RWPE1 (cell line): ENCODE data around the gene PET100.
A peak's percentile ranks its signal among the peaks of the same experiment; 100 is the strongest.

ENCODE experiments used
- CTCF ChIA-PET: fragments of 350-600 bp; sonication (Branson Sonifier 250); formaldehyde crosslinking; extraction: SDS; loops from one replicate; lab custom pipeline; 2021; lab: Yijun Ruan, JAX
- POLR2A ChIA-PET: fragments of 400-600 bp; formaldehyde crosslinking; extraction: SDS; loops from one replicate; lab custom pipeline; 2020; ENCODE audit warnings: antibody characterized with exemption; ENCODE audit not compliant: low non-redundant PET; lab: Yijun Ruan, JAX
- DNase-seq: peaks from one replicate; pipeline ENCODE4 v3.0.0; 2012; ENCODE audit warnings: low spot score
- H3K27ac ChIP-seq: fragments of 450-650 bp; 2 replicates; pipeline ENCODE4 v1.5.1; 2017
- TF ChIP-seq, protein P1 (sequence below): fragments of 450-650 bp; conservative IDR thresholded peaks from 2 replicates; pipeline ENCODE4 v1.5.1; 2017; ENCODE audit warnings: low read depth, mild to moderate bottlenecking

Gene PET100

GRCh38 chr19:7674010-7675005, 44.7 kb downstream of the PET100 start:
- POLR2A ChIA-PET: no interaction called here
- TF ChIP-seq, protein P1, sequence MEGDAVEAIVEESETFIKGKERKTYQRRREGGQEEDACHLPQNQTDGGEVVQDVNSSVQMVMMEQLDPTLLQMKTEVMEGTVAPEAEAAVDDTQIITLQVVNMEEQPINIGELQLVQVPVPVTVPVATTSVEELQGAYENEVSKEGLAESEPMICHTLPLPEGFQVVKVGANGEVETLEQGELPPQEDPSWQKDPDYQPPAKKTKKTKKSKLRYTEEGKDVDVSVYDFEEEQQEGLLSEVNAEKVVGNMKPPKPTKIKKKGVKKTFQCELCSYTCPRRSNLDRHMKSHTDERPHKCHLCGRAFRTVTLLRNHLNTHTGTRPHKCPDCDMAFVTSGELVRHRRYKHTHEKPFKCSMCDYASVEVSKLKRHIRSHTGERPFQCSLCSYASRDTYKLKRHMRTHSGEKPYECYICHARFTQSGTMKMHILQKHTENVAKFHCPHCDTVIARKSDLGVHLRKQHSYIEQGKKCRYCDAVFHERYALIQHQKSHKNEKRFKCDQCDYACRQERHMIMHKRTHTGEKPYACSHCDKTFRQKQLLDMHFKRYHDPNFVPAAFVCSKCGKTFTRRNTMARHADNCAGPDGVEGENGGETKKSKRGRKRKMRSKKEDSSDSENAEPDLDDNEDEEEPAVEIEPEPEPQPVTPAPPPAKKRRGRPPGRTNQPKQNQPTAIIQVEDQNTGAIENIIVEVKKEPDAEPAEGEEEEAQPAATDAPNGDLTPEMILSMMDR: no peak
- DNase-seq: peak; percentile 88
- CTCF ChIA-PET: interaction anchor here (0.6 to 0.9 kb wide), 2 partner anchors 17 to 106 kb away, joined by 3 read pairs; no protein-coding TSS in a partner anchor
- H3K27ac ChIP-seq: no peak overlapping the region

- ChIA-PET POLR2A (interaction anchor here (0.6 kb wide), 1 partner anchor 9 kb away, joined by 5 read pairs; no protein-coding TSS in a partner anchor), CTCF (no interaction called here)
- no peak for DNase-seq
- TF ChIP-seq, protein P1: no peak
- H3K27ac ChIP-seq: no peak overlapping the region
Observed at GRCh38 chr19:7676376-7676775, 46.8 kb downstream of the PET100 start.

GRCh38 chr19:7676854-7677253, 47.3 kb downstream of the PET100 start, which contains the start of gene MCEMP1:
MCEMP1 (plus strand) TSS chr19:7677090; CDS start chr19:7677121, 31 bp downstream.
- no peak within 1 kb of the TSS for H3K27ac ChIP-seq
- TF ChIP-seq, protein P1: no peak
- ChIA-PET CTCF (no interaction called here), POLR2A (interaction anchor here (0.6 kb wide), 1 partner anchor 10 kb away, joined by 5 read pairs; no protein-coding TSS in a partner anchor)
- no peak for DNase-seq

GRCh38 chr19:7677669-7678311, 48.2 kb downstream of the PET100 start:
- H3K27ac ChIP-seq: no peak overlapping the region
- ChIA-PET CTCF (interaction anchor here (0.7 to 1.4 kb wide), 3 partner anchors 9 to 221 kb away, joined by 3 to 6 read pairs (median 4); no protein-coding TSS in a partner anchor), POLR2A (no interaction called here)
- TF ChIP-seq, protein P1: no peak
- DNase-seq: no peak

DNA sequence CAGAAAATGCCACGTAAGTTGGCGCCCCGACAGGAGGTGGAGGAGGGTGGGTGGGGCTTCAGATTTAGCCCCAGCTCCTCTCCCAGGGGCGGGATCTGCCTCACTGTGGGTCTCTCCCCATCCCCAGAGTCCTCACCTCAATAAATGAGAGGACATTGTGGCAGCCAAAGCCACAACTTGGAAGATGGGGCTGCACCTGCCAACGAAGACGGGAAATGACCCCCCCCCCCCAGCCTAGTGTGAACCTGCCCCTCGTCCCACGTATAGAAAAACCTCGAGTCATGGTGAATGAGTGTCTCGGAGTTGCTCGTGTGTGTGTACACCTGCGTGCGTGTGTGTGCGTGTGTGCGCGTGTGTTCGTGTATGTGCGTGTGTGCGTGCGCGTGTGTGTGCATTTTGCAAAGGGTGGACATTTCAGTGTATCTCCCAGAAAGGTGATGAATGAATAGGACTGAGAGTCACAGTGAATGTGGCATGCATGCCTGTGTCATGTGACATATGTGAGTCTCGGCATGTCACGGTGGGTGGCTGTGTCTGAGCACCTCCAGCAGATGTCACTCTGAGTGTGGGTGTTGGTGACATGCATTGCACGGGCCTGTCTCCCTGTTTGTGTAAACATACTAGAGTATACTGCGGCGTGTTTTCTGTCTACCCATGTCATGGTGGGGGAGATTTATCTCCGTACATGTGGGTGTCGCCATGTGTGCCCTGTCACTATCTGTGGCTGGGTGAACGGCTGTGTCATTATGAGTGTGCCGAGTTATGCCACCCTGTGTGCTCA, 49.6 kb downstream of the PET100 start:
- no peak overlapping the region for H3K27ac ChIP-seq
- no peak for DNase-seq
- POLR2A ChIA-PET: no interaction called here
- TF ChIP-seq, protein P1: 0 out of 2 replicates have a peak, but pooled peaks have one; percentile 11
- CTCF ChIA-PET: interaction anchor here (0.5 to 1.4 kb wide), 2 partner anchors 111 to 389 kb away, joined by 5 to 6 read pairs; no protein-coding TSS in a partner anchor
